ENCODE data around the gene LRP2BP.
"Not testable (repeated sequence)": the region's sequence is repeated elsewhere in the genome, so short reads cannot be mapped to it uniquely, and the experiment has no call there.

LRP2BP gene

GRCh38 chr4:185394568-185395237 is 1.0 kb downstream of the LRP2BP start:
- peak; percentile 27 for DNase-seq

DNA sequence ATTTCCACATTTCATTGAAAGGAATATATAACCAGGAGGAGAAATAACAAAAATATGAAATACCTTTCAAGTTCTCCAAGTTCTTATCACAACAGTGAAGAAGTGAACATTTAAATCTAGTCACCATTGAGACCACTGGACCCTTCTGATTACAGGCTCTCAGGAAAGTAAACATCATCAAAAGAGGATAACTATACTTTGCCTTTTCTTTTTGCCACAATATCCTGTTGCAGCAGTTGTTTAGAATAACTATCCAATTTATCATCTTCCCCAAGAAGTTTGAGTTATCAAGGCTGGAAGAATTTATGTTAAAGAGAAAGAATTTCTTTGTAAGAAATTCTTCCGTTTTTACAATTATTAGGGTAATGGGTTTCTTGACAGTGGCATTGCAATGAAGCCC is 3.6 kb downstream of the LRP2BP start:
- DNase-seq = no peak

DNA sequence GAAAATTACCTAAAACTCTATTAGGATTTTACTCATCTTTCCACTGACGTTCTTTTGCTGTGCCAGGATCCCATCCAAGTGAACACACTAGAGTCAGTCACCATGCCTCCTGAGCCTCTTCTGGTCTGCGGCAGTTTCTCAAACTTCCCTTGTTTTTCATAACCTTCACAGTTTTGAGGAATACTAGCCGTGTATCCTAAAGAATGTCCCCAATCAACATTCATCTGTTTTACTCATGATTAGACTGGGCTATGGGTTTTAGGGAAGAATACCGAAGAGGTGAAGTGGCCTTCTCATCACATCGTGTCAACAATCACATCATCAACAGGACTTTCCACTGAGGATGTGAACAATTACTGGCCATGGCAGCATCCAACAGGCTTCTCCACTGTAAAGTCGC is 4.8 kb downstream of the LRP2BP start:
- no peak for DNase-seq

GRCh38 chr4:185387957-185388356 is 7.8 kb downstream of the LRP2BP start:
- no peak for DNase-seq

- no peak for DNase-seq
Measured at GRCh38 chr4:185384930-185385331, 10.8 kb downstream of the LRP2BP start.

- no peak for DNase-seq
Measured at GRCh38 chr4:185384061-185384460, 11.7 kb downstream of the LRP2BP start.

DNA sequence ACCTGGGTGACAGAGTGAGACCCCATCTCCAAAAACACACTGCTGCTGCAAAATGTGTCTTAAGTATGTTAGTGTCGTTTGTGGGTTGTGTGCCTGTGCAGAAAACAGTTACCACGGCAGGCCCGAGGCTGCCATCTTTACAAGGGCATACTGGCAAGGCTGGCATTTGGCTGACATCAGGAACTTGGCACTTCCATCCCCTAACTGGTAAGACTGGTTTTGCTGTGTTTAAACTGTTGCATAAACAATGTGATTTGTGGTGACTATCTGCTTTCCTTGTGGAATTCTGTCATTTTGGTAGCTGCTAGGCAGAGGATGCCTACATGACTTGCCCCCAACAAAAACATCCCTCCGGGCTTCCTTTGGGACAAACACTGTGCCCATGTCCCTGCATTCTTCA is 12.3 kb downstream of the LRP2BP start:
- DNase-seq = no peak

DNA sequence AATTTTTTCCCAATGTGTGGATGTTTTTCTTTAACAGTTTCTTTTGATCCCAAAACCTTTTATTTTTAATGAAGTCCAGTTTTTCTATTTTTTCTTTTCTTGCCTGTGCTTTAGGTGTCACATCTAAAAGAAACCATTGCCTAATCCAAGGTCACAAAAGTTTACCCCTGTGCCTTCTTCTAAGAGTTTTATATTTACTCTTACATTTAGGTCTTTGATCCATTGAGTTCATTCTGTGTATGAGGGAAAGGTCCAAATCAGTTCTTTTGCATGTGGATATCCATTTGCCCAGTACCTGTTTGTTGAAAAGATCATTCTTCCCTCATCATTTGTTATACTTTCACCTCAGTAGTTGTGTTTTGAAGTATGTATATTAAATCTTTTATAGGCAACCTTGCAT is 13.0 kb downstream of the LRP2BP start:
- no peak for DNase-seq

GRCh38 chr4:185381288-185382196 is 14.2 kb downstream of the LRP2BP start:
- DNase-seq = no peak

DNA sequence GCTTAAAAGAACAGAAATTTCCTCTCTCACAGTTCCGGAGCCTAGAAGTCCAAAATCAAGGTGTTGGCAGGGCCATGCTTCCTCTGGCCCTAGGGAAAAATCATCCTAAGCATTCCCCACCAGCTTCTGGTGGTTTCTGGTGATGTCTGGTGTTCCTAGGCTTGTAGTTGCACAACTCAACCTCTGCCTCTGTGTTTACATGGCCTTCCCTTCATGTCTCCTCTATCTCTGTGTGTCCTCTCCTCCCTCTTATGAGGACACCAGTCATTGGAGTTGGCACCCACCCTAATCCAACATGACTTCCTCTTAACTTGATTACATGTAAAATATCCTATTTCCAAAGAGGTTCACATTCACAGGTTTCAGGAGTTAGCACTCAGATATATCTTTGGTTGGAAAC is 15.4 kb downstream of the LRP2BP start:
- no peak for DNase-seq

DNA sequence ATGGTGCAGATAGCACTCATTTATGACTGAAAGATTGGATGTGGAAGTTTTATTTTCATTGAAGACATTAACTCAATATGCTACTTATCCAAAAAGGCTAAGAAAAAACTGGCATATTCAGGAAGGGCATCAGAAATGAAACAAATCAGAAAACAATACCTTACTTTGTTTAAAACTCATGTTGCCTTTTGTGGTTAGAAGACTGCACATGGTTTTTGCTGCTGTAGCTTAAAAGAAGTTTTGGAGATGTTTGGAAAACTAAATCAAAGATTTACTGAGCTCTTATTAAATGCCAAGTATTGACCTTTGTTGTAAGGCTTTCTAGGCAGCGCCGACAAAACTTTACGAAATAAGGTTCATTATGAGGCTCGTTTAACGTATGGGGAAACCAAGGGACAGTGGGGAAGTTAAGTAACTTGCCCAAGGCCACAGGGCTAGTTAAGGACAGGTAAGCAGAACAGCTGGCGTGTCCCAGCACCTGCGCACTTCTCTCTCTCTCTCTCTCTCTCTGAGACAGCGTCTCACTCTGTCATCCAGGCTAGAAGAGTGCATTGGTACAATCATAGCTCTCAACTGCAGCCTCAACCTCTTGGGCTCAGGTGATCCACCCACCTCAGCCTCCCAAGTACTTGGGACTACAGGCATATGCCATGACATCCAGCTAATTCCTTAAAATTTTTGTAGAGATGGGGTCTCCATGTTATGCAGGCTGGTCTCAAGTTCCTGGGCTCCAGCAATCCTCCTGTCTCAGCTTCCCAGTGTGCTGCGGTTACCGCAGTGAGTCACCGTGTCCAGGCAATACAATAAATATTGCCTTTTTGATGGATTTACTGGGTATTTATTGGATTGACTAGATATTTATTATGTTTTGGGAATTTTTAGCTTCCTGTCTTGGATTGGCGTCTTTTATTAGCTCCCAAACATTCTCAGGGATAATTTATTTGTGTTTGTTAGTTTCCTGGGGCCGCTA is 16.1 kb downstream of the LRP2BP start:
- no peak for DNase-seq

DNA sequence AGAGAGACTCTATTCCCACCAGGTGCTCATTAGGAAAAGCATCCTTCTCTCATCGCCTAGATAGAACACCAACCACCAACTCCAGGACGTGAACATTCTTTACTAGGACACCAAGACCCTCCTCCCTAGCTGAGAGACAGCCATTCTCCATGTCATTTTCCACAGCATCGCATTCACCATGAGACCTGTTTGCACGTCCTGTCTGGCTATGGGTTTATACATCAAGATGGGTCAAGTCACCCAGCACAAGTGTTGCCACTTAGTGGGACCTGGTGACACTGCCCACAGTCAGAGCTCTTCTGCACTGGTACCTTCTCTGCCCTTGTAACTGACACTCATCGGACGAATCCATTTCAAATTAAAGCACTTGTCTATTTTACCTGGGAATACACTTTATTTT is 17.5 kb downstream of the LRP2BP start:
- no peak for DNase-seq

DNA sequence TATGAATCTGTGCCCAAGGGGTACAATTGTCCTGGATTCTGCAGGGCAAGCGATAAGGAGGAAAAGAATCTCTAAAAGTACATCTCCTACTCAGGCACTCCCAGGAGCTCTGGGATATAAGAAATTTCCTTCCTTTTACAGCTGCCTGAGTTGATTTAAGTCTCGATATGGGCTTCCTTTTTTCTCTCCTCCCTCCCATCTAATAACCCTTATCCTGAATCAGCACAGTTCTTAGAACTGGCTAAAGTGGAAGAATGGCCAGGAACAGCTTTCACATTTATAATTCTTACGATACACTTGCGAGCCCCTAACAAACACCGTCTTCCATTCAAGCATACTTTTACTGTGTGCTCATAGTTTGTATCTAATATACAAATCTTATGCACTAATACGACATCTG is 21.2 kb downstream of the LRP2BP start:
- DNase-seq = no peak

DNA sequence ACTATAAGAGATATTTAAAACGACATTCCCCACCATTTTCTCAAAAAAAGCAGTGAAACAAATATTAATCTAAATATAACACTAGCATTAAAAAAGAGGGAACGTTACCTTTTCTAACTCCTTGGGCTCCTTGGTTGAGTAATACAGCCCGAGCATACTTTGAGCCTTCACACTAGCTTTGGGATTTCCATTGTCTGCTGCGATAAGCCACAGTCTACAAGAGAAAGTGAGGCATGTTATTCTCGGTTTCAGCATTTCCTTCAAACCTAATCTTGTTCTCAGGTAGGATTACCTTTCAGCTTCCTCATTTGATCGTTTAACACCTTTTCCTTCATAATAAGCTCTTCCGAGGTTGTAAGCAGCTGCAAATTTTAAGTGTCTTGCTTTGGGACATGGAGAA is 21.7 kb downstream of the LRP2BP start:
- no peak for DNase-seq

- no peak for DNase-seq
Measured at GRCh38 chr4:185371702-185372101, 24.0 kb downstream of the LRP2BP start.

- no peak for DNase-seq
Measured at GRCh38 chr4:185370268-185370949, 25.3 kb downstream of the LRP2BP start.

DNA sequence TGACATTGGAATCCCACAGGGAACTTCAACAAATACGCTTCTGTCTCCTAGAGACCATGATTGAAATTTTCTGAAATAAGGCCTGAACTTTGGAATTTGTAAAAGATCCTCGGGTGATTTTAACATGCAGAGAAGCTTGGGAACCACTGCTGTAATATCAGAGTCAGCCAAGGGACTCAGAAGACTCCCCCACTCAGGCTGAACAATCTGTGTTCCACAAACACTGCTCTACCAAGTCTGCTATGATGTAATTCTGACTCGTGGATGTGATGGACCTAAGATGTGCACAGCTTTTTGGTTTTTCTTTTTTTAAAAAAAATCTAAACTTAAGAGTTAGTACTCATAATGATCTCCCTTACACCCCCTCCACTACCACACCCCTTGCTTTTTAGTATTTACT is 26.0 kb downstream of the LRP2BP start:
- DNase-seq = no peak

- DNase-seq = no peak
Measured at GRCh38 chr4:185364886-185365285, 30.8 kb downstream of the LRP2BP start.

DNA sequence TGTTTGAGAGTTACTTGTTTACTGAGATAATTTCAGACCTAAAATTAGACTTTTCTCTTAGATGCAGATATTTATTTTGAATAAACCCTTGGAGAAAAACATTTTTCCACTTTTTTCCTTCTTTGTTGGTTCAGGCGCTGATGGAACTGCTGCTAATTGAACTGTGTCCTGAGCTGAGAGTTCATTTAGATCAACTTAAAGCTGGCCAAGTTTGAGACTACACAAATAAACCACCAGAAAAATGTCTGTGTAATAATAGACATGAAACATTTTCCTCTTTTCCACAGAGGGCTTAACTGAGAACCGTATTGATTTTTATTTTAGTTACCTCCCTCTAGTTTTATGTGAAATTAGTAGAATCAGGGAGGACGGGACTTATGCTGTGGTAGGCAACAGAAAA is 32.5 kb downstream of the LRP2BP start:
- no peak for DNase-seq

- DNase-seq = not testable (repeated sequence)
Measured at GRCh38 chr4:185362570-185362969, 33.2 kb downstream of the LRP2BP start.

- no peak for DNase-seq
Measured at GRCh38 chr4:185361872-185362271, 33.9 kb downstream of the LRP2BP start.

GRCh38 chr4:185359767-185360446 is 35.8 kb downstream of the LRP2BP start:
- DNase-seq = no peak

All from inflammatory macrophage treated with lipopolysaccharide for 4 hours (primary cell).